Activated naive CD4-positive, alpha-beta T cell treated with Interleukin-2 at 50 U/mL for 16 hours (primary cell): ENCODE results near the gene IL18.
"Not testable (repeated sequence)": the region's sequence is repeated elsewhere in the genome, so short reads cannot be mapped to it uniquely, and the experiment has no call there.

ENCODE experiments used
- DNase-seq: peaks from one replicate; pipeline ENCODE4 v3.0.0-alpha.2; 2020

Gene IL18

DNA sequence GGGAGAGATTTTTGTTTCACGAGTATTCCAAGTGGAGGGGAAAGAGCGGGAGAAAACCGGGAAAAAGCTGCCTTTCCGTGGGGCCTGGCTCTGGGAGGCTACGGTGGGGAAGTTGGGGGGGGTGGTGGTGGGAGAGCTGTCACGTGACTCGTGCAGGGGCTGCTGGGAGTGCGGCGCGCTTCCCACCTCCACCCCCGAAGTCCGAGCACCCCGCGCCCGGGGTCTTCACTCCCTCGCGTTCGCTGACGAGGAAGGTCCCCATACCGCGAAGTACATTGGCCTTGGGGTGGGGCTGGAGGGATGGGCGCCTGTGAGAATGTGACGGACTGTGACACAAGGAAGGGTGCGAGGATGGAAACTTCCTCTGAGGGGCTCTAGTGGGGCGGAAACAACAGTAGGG is 3.3 kb upstream of the IL18 start, which contains the start of gene TEX12:
TEX12 (plus strand) TSS at position 228 of the 400 bp plus-strand sequence. CDS start 1,897 bp downstream, outside the sequence.
- no peak for DNase-seq

DNA sequence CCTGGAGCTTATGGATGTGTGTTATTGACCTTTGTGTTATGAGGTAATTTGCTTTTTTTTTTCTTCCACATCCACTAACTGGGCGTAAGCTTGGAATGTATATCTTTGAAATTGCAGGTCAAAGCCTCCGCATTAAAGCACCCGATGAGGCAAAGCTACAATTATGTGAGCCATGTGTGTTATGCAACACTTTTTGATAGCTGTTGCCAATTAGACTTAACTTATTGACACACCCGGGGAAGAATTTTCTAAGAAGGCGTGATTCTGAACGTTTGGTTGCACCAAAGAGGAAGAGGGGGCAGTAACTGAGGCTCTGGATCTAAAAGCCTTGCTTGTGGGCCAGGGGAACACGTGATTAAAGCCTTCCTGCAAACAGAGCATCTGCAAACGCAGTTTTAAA is 2.7 kb upstream of the IL18 start:
- no peak for DNase-seq

DNA sequence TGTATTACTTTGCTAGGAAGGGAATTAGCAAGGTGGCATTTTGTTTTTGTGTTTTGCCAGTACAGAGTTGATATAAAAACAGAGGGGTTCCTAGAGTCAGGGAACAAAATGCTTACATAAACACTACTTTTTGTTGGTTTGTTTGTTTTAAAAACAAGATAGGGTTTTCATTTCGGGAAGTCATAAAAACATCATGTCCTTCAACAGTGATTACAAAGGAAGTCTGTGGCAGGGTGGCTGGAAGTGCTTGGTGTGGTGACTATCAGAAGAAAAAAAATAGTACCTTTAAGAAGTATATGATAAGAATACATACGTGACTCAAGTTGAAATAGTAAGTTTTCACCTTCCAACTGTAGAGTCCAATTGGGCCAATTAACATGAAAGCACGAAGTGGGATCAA is 1.2 kb upstream of the IL18 start:
- no peak for DNase-seq

DNA sequence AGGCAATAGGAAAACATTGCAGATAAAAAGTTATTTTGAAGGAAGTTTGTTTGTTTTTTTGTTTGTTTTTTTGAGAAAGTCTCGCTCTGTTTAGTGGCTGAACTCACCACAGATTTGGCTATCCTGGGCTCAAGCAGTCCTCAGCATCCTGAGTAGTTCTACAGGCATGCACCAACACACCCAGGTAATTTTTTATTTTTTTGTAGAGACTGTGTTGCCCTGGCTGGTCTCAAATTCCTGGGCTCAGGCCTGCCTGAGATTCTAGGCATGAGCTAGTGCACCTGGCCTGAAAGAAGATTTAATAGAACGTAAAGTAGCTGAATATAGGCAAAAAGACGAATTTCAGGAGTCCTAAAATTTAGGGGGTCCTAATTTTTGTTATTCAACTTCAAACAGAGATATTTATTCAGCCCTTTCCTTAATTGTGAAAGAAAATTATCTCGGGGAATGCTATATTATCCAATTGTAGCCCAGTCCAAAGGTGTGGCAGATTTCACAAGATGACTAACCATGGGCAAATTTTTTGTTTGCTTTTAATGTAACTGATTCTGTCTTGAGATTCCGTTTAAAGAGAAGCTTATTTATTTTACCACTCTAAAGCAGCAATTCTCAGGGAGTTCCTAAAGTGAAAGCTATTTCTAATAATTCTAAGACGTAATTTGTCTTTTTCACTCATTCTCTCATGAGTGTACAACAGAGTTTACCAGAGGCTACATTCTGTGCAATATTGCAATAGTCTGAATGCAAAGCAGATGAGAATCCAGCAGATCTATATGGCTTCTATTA is 940 bp downstream of the IL18 start:
- DNase-seq: no peak

DNA sequence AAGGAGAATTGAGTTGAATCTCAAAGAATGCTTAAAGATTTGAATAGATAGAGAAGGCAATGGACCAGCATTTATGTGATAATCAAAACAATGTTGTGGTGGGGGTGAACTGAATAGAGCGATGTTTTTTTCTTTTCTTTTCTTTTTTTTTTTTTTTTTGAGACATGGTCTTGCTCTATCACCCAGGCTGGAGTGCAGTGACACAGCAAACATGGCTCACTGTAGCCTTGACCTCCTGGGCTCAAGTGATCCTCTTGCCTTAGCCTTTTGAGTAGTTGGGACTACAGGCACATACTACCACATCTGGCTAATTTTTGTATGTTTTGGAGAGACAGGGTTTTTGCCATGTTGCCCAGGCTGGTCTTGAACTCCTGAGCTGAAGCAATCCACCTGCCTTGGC is 1.7 kb downstream of the IL18 start:
- not testable (repeated sequence) for DNase-seq

DNA sequence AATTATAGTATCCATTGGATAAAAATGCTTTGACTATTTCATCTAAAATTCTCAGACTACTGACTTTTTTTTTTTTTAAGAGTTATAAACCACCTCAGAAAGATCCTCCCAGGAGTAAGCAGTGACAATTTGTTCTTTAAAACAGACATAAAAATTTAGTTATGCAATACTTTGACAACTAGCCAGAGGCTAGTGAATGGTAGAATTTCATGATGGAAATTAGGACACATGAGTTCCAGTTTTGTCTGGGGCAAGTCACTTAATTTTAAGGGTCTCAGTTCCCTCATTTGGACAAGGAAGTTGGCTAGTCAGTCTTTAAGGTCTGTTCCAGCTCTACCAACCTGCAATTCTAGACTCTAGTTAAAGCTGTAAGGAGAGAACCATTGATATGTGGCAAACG is 2.9 kb downstream of the IL18 start:
- no peak for DNase-seq

DNA sequence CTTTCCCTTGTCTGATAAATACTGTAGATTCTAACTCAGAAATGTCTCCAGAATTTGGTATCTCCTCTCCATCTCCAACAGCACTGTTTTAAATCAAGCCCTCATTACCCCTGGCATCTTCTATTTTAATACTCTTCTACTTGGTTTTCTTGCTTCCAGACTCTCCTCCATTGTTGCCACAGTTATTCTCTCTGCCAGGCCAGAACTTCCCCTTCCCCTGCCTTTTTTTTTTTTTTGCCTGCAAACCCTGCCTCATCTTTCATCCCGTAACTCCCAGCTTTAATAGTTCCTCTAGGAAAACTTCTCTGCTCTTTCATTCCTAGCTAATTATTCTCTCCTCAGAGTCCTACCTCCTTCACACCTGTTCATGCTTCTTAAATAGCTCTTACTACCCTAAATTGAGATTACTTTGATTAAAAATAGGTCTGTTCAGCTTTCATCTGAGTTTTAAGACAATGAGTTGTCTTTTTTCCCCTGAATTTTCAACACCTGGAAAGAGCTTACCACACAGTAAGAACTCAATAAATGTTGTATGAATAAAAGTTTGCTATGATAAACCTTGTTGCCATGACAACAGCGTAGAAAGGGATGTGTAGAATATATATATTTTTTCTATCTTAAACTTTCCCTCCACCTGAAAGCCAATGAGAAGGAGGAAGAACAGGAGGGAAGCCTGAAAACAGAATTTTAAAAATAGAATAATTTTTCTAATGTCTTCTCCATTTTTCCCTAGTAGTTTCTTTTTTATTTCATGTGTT is 3.6 kb downstream of the IL18 start:
- DNase-seq: no peak

DNA sequence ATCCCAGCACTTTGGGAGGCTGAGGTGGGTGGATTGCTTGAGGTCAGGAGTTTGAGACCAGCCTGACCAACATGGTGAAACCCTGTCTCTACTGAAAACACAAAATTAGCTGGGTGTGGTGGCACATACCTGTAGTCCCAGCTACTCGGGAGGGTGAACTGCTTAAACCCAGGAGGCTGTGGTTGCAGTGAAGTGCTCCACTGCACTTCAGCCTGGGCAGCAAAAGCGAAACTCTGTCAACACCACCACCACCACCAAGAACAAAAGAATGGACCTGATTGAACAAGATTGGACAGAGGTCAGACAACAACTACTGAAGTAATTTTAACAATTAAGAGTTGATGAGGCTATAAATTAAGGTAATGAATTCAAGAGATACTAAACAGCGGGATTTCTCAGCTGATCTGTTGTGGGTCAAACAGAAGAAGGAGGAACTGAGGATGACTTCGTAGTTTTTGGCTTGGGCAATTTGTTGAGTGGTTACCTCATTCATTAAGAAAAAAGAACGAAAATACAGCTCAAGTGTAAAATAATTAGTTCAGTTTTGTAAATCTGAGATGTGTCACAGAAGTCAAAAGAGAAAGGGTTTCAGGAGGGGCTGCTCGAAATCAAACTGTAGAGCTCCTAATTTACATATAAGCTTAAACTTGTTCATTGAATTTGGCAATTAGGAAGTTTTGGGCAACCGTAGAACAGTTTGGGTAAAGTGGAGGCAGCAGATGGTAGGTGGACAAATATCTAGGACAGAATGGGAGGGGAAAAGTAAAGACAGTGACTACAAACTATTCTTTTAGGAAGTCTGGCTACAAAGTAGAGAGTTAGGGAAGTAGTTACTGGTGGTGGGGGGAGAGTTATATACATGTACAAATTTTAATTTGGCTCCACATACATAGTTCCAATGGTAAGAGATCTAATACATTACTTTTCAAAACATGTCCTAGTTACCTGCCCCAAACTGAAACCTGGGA is 4.5 kb downstream of the IL18 start:
- no peak for DNase-seq

DNA sequence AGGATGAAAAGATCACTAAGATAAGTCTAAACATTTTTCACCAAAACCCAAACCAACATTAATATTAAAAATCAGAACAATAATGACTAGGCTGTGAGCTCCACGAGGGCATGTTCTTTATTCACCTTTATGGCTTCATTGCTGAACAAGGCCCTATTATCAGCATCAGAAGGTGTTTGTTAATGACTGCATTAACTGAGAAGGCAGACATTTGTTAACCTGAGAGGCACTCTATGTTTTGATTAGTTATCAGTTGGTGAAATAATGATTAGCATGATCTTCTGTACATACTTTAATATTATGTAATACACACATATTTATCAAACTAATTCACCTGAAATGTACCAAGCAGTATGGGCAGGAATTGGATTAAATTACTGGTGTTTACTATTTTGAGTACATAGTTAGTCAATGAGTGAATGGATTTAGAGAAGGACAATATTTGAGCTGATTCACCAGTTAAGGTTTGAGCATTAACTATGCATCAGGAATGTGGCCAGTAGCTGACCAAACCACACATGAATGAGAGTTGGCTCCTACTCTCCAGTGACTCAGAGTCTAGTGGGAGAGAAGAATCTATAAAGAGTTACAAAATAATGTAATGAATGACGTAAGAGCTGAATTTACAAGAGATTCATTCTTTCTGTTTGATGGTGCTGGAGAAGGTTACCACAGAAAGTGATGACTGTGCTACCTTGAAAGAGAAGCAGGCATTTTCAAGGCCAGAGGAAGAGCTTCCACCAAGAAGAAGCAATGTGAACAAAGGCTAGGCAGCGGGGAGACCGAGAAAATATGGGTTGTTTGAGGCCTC is 6.7 kb downstream of the IL18 start:
- DNase-seq: no peak

DNA sequence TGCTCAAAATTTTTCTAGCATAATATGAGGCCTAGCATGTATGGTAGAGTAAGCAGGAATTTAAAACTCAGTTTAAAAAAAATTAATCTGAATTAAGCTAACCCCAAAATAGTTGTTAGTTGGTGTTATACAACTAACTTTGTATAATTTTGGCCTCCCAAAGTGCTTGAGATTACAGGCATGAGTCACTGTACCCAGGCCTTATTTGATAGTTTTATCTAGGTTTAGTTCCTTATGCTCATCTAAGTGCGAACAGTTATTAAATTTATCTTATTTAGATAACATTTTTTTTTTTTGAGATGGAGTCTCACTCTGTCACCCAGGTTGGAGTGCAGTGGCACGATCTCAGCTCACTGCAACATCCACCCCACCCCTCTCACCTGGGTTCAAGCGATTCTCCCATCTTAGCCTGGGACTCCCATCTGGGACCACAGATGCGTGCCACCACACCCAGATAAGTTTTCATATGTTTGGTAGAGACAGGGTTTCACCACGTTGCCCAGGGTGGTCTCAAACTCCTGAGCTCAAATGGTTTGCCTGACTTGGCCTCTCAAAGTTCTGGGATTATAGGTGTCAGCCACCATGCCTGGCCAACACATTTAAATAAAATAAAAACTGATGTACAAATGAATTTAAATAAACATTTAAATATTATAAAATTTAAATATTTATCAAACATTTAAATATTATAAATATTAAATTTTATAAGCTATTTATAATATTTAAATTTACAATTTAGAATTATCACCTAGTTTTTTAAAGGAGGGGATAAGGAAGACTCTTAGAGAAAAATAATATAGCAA is 7.5 kb downstream of the IL18 start:
- no peak for DNase-seq

DNA sequence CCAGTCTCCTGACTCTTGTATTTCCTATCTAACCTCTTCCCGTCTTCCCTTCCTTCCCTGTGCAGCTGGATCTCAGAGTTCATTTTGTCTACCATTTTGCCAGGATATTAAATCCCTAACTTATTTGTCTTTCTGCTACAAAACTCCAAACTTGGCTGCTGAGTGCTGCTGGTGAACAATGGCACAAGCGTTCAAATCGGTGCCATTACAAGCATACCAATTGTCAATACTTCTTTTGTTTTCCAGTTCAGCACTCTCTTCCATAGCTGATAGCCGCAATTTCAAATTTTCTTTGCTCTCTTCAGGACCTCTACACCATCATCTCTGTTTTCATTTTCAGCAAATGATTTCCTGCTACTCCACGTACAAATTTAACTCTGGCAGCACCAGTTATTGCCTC is 13.4 kb downstream of the IL18 start:
- DNase-seq: no peak

DNA sequence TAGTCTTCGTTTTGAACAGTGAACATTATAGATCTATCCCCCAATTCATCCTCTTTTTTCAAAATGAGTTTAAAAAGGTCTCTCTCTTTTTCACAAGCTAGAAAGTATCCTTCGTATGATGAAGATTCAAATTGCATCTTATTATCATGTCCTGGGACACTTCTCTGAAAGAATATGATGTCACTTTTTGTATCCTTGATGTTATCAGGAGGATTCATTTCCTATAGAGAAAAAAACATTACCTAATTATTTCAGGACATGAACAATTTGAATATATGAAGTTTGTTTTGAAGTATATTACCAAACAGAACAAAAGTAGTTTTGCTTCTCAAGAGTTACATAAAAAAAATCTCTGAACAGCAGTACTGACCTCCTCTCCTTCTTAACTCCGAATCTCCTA is 20.3 kb downstream of the IL18 start:
- no peak for DNase-seq

DNA sequence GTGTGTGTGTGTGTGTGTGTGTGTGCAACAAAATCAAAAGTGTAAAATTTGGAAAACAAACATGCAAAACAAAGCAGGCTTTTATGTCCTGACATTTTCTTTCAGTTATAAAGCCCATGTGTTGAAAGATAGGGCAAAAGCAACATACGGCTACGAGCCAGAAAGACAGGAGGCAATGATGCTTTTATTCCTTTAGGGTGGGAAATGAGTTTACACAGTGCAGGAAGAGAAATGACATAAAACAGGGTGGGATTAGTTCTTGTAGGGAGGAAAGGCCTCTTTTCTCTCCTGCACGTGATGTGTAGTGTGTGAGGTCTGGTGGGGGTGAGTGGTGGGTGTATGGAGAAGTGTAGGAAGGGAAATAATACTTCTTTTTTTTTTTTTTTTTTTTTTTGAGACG is 29.4 kb downstream of the IL18 start:
- DNase-seq: no peak

DNA sequence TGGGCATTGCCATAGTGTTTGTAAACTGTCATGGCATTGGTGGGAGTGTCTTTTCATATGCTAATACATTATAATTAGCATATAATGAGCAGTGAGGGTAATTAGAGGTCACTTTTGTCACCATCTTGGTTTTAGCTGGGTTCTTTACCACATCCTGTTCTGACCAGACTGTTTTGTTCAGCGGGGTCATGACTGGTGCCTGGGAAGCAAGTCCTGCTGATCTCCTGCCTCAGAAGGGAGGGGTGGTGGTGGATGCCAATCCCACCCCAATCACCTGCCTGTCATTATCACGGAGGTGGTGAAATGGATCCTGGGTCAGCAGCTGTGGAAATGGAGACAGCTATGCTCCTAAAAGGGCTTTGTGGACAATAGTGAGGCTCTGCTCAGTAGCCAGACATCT is 31.2 kb downstream of the IL18 start:
- DNase-seq: no peak

DNA sequence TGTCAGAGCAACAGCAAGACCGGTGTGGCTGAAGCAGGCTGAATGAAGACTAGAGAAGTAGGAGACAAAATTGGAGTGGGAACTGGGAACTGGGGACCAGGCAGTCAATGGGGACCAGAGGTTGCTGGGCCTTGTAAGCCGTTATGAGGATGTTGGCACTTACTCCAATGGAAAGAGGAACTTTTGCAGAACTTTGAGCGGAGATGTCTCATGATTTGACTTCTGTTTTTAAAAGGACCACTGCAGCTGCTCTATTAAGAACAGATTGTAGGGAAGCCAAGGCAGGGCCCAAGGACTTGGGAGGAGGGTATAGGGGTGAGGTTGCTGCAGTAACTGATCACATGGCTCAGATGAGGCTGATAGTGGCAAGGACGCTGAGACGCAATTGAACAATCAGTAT is 34.2 kb downstream of the IL18 start:
- no peak for DNase-seq

DNA sequence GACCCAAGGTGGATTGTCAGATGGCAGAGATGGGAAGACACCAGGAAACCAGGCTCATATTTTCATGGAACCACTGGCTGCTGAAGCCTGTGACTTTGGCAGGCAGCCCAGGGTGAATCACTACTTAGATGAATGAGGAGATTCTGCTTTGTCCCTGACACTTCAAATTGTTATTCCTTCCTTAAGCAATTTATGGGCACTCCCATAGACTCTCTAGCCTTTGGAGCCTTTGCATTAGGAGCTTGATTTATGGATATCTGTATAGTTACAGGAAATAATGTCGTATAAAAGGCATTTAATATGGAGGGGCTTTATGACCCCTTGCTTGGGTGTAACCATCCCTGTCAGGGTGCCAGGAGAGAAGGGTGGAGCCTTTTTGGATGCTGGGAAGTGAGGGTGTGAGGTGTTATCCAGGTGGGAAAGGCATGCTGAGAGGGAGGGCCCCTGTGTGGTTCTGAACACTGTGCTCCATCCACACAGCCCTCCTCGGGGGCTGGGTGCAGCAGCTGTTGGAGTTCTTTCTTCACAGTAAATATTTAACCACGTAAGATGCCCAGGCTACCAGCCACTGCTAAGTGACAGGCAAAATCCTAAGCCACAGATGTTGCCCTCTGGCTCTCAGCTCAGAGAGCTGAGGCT is 35.3 kb downstream of the IL18 start:
- no peak for DNase-seq

DNA sequence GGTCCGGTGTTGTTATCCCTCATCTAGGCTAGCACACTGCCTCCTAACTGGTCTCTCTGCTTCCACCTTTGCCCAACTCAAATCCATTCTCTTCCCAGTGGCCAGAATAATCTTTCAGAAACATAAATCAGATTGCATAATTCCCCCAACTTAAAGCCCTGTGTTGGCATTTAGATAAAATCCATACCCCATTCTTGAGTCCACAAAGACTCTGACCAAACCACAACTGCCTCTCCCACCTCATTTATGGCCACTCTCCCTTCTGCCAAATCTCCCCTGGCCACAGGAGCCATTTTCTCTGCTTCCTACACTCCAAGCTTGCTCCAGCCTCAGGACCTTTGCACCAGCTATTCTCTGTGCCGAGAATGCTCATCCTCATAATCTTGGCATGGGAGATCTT is 36.8 kb downstream of the IL18 start:
- DNase-seq: no peak

DNA sequence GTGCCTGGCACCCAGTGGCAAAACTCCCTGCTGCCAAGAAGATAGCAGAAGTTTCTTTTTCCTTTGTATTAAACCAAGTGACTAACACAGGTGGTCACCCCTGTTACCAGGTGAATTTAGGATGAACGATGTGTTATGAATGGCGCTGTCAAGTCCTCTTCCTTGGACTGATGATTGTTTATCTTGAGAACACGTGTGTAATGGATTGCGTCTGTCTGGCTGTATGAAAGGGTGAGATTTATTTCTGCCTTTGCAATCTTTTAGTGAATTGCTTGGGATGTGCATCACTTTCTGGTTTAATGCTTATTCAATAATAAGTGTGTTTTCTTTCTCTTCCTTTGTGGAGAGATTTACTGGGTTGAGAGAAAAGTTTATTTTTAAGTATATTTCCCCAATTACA is 40.8 kb downstream of the IL18 start:
- DNase-seq: no peak

DNA sequence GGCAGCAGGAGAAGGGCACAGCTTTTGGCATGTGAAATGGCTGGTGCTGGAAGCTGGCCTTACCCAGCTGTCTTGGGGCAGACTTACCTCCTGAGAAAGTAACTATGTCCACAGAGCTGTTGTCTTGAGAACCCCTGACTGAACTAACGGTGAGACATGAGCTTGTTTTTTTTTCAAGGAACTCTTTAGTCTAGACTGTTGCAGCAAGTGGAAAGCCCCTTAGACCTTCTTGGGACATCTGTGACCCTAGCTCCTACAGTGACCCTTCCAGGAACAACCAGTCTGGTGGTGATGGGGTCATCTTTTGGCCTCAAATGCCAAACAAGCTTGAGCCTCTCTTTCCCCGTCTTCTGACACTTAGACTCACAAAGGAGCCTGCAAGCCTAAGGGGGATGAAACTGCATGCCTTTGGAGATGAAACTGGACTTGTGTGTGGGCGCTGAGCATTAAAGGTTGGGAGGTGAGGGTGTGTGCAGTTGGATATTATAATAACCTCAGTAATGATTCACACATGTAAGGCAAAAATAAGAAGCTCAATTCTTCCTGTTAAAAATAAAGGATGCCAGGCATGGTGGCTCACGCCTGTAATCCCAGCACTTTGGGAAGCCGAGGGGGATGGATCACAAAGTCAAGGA is 41.8 kb downstream of the IL18 start:
- no peak for DNase-seq

DNA sequence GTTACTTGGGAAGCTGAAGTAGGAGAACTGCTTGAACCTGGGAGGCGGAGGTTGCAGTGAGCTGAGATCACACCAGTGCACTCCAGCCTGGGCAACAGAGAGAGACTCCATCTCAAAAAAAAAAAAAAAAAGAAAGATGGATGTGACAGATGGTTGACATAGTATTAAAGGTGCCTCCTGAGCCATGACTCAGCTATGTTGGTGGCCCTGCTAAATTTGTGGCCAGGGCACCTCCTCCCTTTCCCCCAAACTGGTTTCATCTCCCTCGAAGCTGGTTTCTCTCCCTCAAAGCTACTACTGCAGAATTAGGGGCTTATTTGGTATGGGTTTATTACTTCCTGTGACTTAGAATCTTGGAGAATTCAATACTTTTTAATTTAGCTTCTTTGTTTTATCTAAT is 45.7 kb downstream of the IL18 start:
- no peak for DNase-seq

DNA sequence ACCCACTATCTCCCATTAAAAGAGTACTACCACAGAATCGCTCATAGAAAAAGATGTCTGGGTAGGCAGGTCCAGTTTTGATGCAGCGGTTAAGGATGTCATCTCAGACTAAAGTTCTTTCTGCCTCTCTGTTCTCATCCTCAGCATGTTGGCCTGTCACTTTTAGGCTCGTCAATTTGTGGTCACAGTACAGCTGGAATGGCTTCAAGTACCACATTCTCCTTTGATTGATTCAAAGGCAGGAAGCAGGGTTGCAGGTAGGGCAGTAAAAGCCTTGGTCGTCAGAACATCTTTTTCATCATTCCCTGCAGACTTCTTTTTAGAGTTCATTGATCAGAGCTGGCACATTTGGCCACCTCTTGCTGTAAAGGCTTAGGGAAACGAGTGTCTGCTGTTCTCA is 48.5 kb downstream of the IL18 start:
- DNase-seq: no peak
